Fibroblast of lung (primary cell): ENCODE data around the gene UBTF. TPM values are rescaled to one million over a fixed set of nuclear protein-coding genes. Genes with fewer than 3 reads are reported as not detected.

Experiments used
- DNase-seq, 2 donors: peaks; one replicate each; pipeline versions ENCODE4 v3.0.0 to v3.0.0-alpha.2; 2010; ENCODE audit warnings: low read depth in 2 of 2
- H2AFZ ChIP-seq: 2 replicates; pipeline ENCODE4 v1.5.1; 2012; ENCODE audit warnings: low read length, control low read depth, inconsistent platforms
- H3K27ac ChIP-seq: 2 replicates; pipeline ENCODE4 v1.5.1; 2011; ENCODE audit warnings: low read length, control low read depth; ENCODE audit not compliant: insufficient read depth
- H3K27me3 ChIP-seq: 2 replicates; pipeline ENCODE4 v1.5.1; 2011; ENCODE audit warnings: mild to moderate bottlenecking, low read length; ENCODE audit not compliant: control insufficient read depth, insufficient read depth
- H3K36me3 ChIP-seq: 2 replicates; pipeline ENCODE4 v1.5.1; 2011; ENCODE audit warnings: low read length; ENCODE audit not compliant: control insufficient read depth, insufficient read depth
- H3K4me1 ChIP-seq: 2 replicates; pipeline ENCODE4 v1.5.1; 2011; ENCODE audit warnings: low read length; ENCODE audit not compliant: control insufficient read depth, insufficient read depth; ENCODE audit errors: extremely low read depth
- H3K4me2 ChIP-seq: 2 replicates; pipeline ENCODE4 v1.5.1; 2011; ENCODE audit warnings: low read length, control low read depth; ENCODE audit not compliant: insufficient read depth; ENCODE audit errors: extremely low read depth
- H3K4me3 ChIP-seq, 4 experiments: fragments of 200-600 bp in 1 of 4; sonication (generic) in 1 of 4; replicated peaks in 1 of 4; 2 replicates each; pipeline ENCODE4 v1.5.1; 2011 to 2016; ENCODE audit warnings: low read length in 4 of 4, low read depth in 3 of 4, mild to moderate bottlenecking in 3 of 4, control low read depth in 2 of 4, inconsistent platforms in 1 of 4, mixed read lengths in 1 of 4; ENCODE audit not compliant: insufficient read depth in 1 of 4; ENCODE audit errors: control extremely low read depth in 1 of 4
- H3K79me2 ChIP-seq: 2 replicates; pipeline ENCODE4 v1.5.1; 2012; ENCODE audit warnings: mild to moderate bottlenecking, low read length, inconsistent platforms; ENCODE audit not compliant: control insufficient read depth, insufficient read depth
- H3K9ac ChIP-seq: 2 replicates; pipeline ENCODE4 v1.5.1; 2011; ENCODE audit warnings: mild to moderate bottlenecking, low read length, control low read depth; ENCODE audit not compliant: insufficient read depth
- H3K9me3 ChIP-seq: 2 replicates; pipeline ENCODE4 v1.5.1; 2012; ENCODE audit warnings: low read depth, low read length; ENCODE audit not compliant: control insufficient read depth, insufficient read depth
- H4K20me1 ChIP-seq: 2 replicates; pipeline ENCODE4 v1.5.1; 2011; ENCODE audit warnings: low read length; ENCODE audit not compliant: control insufficient read depth, insufficient read depth; ENCODE audit errors: extremely low read depth
- EZH2 ChIP-seq: IDR thresholded peaks from 2 replicates; pipeline ENCODE4 v1.5.1; 2012; ENCODE audit warnings: low read length, control low read depth, mild to moderate bottlenecking; ENCODE audit errors: missing control alignments
- polyA plus RNA-seq, 2 donors: library from polyadenylated mRNA; depleted of rRNA in 1 of 2; stranded (reverse) in 1 of 2; unstranded in 1 of 2; fragments of >200 nt; gene quantifications; 2 replicates each; pipeline ENCODE4 v1.2.1, GENCODE V29; 2011 to 2012; ENCODE audit warnings: missing spikeins in 1 of 2
- total RNA-seq: library from RNA; depleted of rRNA; stranded (reverse); fragments of >200 nt; gene quantifications from 2 replicates; pipeline ENCODE4 v1.2.1, GENCODE V29; 2014
- TF ChIP-seq, protein P1 (sequence below), 2 donors: IDR thresholded peaks in 1 of 2; conservative IDR thresholded peaks in 1 of 2; 1 replicate in 1 of 2; 2 replicates in 1 of 2; pipeline ENCODE4 v1.5.1; 2011 to 2012; ENCODE audit warnings: low read length in 2 of 2, control low read depth in 1 of 2, inconsistent platforms in 1 of 2, low read depth in 1 of 2, mild to moderate bottlenecking in 1 of 2

Gene UBTF
- total and polyA plus RNA-seq, 2 donors (not counting 1 experiment from before 2014, with no cell fraction given) = 25.1 to 42.1 TPM

DNA sequence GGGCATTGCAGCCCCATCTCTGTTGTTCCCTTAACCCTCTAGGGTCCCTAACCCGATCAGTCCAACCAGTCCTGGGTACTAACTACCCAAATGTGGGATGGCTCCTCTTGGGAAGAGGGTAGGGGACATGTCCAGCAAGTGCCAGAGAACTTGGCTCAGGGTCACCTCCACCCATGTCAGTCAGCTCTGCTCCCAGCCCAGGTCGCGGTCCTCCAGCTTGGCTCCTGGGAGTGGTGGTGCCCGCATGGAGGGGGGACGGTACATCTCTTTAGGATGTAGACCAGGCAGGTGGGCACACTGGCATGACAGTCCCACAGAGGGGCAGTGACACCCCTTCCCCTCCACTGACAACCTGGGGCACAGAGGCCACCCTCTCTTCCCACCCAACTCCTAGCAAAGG is 26.7 kb downstream of the UBTF start:
- Histone ChIP-seq H3K9ac (no peak overlapping the region), H3K4me2 (no peak overlapping the region), H3K4me1 (peaks cover 9% of the 10 kb centered on the region), H3K27ac (no peak overlapping the region), H3K27me3 (no peaks in the 10 kb centered on the region), H3K9me3 (no peaks in the 10 kb centered on the region), H3K36me3 (peaks cover 42% of the 10 kb centered on the region), H3K79me2 (peaks cover 24% of the 10 kb centered on the region), H4K20me1 (no peaks in the 10 kb centered on the region), H2AFZ (no peak overlapping the region), H3K4me3 (no peak overlapping the region)
- no peak for DNase-seq
- TF ChIP-seq, protein P1, sequence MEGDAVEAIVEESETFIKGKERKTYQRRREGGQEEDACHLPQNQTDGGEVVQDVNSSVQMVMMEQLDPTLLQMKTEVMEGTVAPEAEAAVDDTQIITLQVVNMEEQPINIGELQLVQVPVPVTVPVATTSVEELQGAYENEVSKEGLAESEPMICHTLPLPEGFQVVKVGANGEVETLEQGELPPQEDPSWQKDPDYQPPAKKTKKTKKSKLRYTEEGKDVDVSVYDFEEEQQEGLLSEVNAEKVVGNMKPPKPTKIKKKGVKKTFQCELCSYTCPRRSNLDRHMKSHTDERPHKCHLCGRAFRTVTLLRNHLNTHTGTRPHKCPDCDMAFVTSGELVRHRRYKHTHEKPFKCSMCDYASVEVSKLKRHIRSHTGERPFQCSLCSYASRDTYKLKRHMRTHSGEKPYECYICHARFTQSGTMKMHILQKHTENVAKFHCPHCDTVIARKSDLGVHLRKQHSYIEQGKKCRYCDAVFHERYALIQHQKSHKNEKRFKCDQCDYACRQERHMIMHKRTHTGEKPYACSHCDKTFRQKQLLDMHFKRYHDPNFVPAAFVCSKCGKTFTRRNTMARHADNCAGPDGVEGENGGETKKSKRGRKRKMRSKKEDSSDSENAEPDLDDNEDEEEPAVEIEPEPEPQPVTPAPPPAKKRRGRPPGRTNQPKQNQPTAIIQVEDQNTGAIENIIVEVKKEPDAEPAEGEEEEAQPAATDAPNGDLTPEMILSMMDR (conservative IDR thresholded peaks at IDR 0.05 in 1 of 2, IDR thresholded peaks at IDR 0.05 in 1 of 2; ENCODE audit: low read depth in 1 of 2, low read length in 2 of 2) = no peak
- no peak for TF ChIP-seq EZH2

DNA sequence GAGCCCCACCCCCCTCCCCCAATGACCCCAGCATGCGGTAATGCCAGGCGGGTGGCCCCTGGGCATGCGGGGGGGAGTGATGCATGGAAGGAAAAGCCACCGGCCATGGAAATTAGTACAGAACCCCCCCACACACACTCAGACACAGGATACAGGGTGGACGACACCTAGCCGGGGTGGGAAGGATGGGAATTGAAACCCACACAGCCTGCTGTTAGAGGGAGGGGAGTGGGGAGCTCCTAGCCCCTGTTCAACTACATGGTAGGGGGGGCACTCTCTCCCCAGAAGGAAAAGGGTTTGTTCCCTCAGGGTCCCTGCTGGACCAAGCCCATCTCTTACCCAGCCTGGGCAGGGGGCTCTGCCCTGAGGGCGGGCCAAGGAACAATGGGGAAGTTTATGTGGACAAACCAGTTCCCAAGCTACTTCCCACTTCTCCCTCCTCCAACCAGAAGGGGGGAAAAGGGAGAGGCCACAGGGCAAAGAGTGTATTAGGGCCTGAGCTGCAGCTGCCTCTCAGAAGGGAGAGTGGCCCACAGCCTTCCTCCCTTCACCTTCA is 27.5 kb downstream of the UBTF start:
- Histone ChIP-seq H3K27ac (no peak overlapping the region), H3K4me1 (peaks cover 9% of the 10 kb centered on the region), H3K4me3 (no peak overlapping the region), H4K20me1 (no peaks in the 10 kb centered on the region), H3K9me3 (no peaks in the 10 kb centered on the region), H3K9ac (no peak overlapping the region), H3K27me3 (no peaks in the 10 kb centered on the region), H3K36me3 (peaks cover 35% of the 10 kb centered on the region), H2AFZ (no peak overlapping the region), H3K79me2 (peaks cover 24% of the 10 kb centered on the region), H3K4me2 (no peak overlapping the region)
- TF ChIP-seq, protein P1 (conservative IDR thresholded peaks at IDR 0.05 in 1 of 2, IDR thresholded peaks at IDR 0.05 in 1 of 2; ENCODE audit: low read depth in 1 of 2, low read length in 2 of 2) = no peak
- TF ChIP-seq EZH2 = no peak
- DNase-seq = no peak

DNA sequence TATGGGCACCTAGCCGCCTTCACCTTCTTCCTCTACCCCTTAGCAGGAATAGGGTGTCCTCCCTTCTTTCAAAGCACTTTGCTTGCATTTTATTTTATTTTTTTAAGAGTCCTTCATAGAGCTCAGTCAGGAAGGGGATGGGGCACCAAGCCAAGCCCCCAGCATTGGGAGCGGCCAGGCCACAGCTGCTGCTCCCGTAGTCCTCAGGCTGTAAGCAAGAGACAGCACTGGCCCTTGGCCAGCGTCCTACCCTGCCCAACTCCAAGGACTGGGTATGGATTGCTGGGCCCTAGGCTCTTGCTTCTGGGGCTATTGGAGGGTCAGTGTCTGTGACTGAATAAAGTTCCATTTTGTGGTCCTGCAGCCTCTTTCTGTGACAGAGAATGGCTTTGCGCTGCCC is 28.1 kb downstream of the UBTF start:
- Histone ChIP-seq H4K20me1 (no peaks in the 10 kb centered on the region), H3K79me2 (peaks cover 20% of the 10 kb centered on the region), H3K9ac (no peak overlapping the region), H3K4me1 (peaks cover 9% of the 10 kb centered on the region), H3K36me3 (peaks cover 32% of the 10 kb centered on the region), H2AFZ (no peak overlapping the region), H3K4me3 (no peak overlapping the region), H3K4me2 (no peak overlapping the region), H3K27ac (no peak overlapping the region), H3K27me3 (no peaks in the 10 kb centered on the region), H3K9me3 (no peaks in the 10 kb centered on the region)
- TF ChIP-seq, protein P1 (conservative IDR thresholded peaks at IDR 0.05 in 1 of 2, IDR thresholded peaks at IDR 0.05 in 1 of 2; ENCODE audit: low read depth in 1 of 2, low read length in 2 of 2) = no peak
- TF ChIP-seq EZH2 = no peak
- no peak for DNase-seq
